A673 (cell line): ENCODE data around the gene GLI2. TPM values are rescaled to one million over a fixed set of nuclear protein-coding genes. Genes with fewer than 3 reads are reported as not detected.

Experiments
- BruUV-seq: library from RNA; stranded (reverse); fragments of 400-500 nt; replicated peaks from 2 replicates; lab custom pipeline; 2021; lab: Mats Ljungman, UMichigan
- CTCF ChIA-PET: fragments of 300-600 bp; sonication (Branson Sonifier 250); formaldehyde crosslinking; loops from one replicate; lab custom pipeline; 2022; ENCODE audit warnings: antibody characterized with exemption; lab: Charles Lee
- POLR2A ChIA-PET: fragments of 300-600 bp; sonication (Branson Sonifier 250); formaldehyde crosslinking; loops from one replicate; lab custom pipeline; 2022; ENCODE audit warnings: antibody characterized with exemption; ENCODE audit not compliant: low non-redundant PET; lab: Charles Lee
- DNase-seq: peaks from one replicate; pipeline ENCODE4 v3.0.0-alpha.2; 2015; ENCODE audit warnings: low spot score
- H3K27ac ChIP-seq: fragments of 200-600 bp; sonication (generic); 2 replicates; pipeline ENCODE4 v1.5.1; 2016; ENCODE audit warnings: mixed run types, low read depth, mild to moderate bottlenecking, mixed read lengths, antibody characterized with exemption, low read length; ENCODE audit not compliant: poor library complexity, severe bottlenecking
- H3K27me3 ChIP-seq: fragments of 200-600 bp; sonication (generic); replicated peaks from 2 replicates; pipeline ENCODE4 v1.6.1; 2017; ENCODE audit warnings: mixed run types, low read depth, mild to moderate bottlenecking, mixed read lengths, antibody characterized with exemption, low read length; ENCODE audit not compliant: insufficient read depth, poor library complexity
- H3K36me3 ChIP-seq: fragments of 200-600 bp; sonication (generic); 2 replicates; pipeline ENCODE4 v1.6.1; 2016; ENCODE audit warnings: mixed run types, mild to moderate bottlenecking, mixed read lengths, antibody characterized with exemption, low read length; ENCODE audit not compliant: insufficient read depth, poor library complexity, severe bottlenecking
- H3K4me1 ChIP-seq: fragments of 200-600 bp; sonication (generic); 2 replicates; pipeline ENCODE4 v1.6.1; 2017; ENCODE audit warnings: mixed run types, mild to moderate bottlenecking, mixed read lengths, antibody characterized with exemption, low read length; ENCODE audit not compliant: insufficient read depth, poor library complexity, severe bottlenecking
- H3K4me3 ChIP-seq: fragments of 200-600 bp; sonication (generic); 2 replicates; pipeline ENCODE4 v1.5.1; 2016; ENCODE audit warnings: low read depth, mixed run types, mild to moderate bottlenecking, mixed read lengths, low read length; ENCODE audit not compliant: poor library complexity, severe bottlenecking
- H3K9me3 ChIP-seq: fragments of 200-600 bp; sonication (generic); 2 replicates; pipeline ENCODE4 v1.6.1; 2016; ENCODE audit warnings: mixed run types, low read depth, mild to moderate bottlenecking, mixed read lengths, antibody characterized with exemption, low read length; ENCODE audit not compliant: poor library complexity, severe bottlenecking
- EZH2 ChIP-seq: fragments of 200-600 bp; sonication (generic); IDR thresholded peaks from 2 replicates; pipeline ENCODE4 v1.6.1; 2017; ENCODE audit warnings: borderline replicate concordance, low read depth, mild to moderate bottlenecking, mixed read lengths, antibody characterized with exemption, low read length; ENCODE audit not compliant: poor library complexity, severe bottlenecking
- intact Hi-C: fragments of 100-400 bp; cut with micrococcal nuclease; formaldehyde crosslinking; loops from one replicate; pipeline ENCODE4 v1.10.0; 2022; ENCODE audit not compliant: unreplicated experiment
- total RNA-seq: library from RNA; stranded (reverse); gene quantifications from 2 replicates; pipeline ENCODE4 v1.2.3, GENCODE V29; 2021
- TF ChIP-seq, protein P1 (sequence below): fragments of 300-800, 200-600 bp; sonication (generic); conservative IDR thresholded peaks from 2 replicates; pipeline ENCODE4 v1.5.1; 2017; ENCODE audit warnings: low read depth, mild to moderate bottlenecking, antibody characterized with exemption, low read length, moderate library complexity, mixed read lengths

GLI2 gene
- total RNA-seq, 1 experiment from 2014 or later, result 8.1 TPM

DNA sequence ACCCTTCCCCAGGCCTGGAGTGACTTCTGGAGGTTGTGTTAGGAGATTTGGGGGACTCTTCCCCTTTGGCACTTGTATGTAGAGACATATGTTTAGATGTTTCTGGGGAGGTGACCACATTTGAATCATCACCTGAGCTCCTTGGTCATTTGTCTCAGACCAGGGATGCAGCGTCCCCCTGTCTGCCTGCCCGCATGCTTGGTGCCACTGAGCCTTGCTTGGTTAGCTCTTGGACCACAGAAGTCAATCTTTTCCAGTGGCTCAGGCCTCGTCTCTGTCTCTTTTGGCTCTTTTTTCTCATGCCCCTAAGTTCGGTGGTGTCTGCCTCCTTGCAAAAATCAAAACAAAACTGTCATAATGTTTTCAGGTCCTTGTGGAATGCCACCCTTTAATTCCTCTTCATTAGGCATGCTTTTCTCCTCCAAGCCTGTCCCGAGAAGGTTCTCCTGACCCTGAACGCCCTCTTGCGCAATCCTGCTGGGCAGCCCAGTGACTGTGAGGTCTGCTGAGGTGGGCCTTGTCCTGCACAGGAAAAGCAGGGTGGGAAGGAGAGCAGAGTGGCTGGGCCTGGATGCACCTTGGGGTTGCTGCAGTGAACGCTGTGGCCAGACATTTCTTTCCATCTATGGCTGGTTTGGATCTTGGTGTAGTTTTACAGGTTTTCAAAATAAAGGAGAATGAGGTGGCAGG is 24.9 kb downstream of the GLI2 start:
- H3K27ac ChIP-seq, result no peak overlapping the region
- no peaks in the 10 kb centered on the region for H3K27me3 ChIP-seq
- CTCF ChIA-PET, result no interaction called here
- no TSS peak for BruUV-seq
- peaks cover 6% of the 10 kb centered on the region for H3K4me1 ChIP-seq
- H3K36me3 ChIP-seq, result no peaks in the 10 kb centered on the region
- no peaks in the 10 kb centered on the region for H3K9me3 ChIP-seq
- no peak for DNase-seq
- POLR2A ChIA-PET, result no interaction called here
- intact Hi-C loops, result no loop called here
- TF ChIP-seq, protein P1, sequence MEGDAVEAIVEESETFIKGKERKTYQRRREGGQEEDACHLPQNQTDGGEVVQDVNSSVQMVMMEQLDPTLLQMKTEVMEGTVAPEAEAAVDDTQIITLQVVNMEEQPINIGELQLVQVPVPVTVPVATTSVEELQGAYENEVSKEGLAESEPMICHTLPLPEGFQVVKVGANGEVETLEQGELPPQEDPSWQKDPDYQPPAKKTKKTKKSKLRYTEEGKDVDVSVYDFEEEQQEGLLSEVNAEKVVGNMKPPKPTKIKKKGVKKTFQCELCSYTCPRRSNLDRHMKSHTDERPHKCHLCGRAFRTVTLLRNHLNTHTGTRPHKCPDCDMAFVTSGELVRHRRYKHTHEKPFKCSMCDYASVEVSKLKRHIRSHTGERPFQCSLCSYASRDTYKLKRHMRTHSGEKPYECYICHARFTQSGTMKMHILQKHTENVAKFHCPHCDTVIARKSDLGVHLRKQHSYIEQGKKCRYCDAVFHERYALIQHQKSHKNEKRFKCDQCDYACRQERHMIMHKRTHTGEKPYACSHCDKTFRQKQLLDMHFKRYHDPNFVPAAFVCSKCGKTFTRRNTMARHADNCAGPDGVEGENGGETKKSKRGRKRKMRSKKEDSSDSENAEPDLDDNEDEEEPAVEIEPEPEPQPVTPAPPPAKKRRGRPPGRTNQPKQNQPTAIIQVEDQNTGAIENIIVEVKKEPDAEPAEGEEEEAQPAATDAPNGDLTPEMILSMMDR, result no peak
- no peak for TF ChIP-seq EZH2
- no peak overlapping the region for H3K4me3 ChIP-seq

DNA sequence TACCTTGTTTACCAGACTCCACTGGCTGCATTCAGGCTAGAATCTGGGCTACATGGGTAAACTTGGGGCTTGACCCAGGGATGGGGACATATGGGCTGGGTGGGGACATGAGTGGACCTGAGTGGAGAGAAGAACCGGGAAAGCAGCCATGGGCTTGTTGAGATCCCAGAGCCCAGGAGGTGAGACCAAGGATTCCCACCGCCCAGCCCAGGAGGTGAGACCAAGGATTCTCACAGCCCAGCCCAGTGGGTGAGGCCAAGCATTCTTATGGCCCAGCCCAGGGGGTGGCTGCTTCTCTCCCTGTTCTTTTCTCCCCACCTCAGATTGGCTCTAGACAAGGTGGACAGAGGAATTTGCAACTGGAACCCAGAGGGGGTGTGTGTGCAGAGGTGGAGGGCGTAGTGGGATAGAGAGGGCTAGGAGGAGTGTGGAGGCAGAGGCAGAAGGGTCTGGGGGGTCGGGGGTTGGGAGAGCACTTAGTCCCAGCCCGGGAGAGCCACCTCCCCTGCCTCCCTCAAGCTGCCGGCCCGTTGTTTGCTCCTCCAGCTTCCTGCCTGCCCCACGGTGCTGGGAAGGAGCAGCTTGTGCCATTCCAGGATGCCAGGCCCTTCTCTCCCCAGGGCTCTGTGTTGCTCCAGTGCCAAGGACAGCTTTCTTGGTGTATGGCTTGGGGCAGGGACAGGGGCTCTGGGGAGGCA is 25.6 kb downstream of the GLI2 start:
- TF ChIP-seq EZH2, result no peak
- TF ChIP-seq, protein P1, result no peak
- Histone ChIP-seq H3K4me1 (peaks cover 9% of the 10 kb centered on the region), H3K4me3 (no peak overlapping the region), H3K36me3 (no peaks in the 10 kb centered on the region), H3K9me3 (no peaks in the 10 kb centered on the region), H3K27ac (no peak overlapping the region), H3K27me3 (no peaks in the 10 kb centered on the region)
- ChIA-PET POLR2A (no interaction called here), CTCF (no interaction called here)
- intact Hi-C loops, result no loop called here
- no peak for DNase-seq
- no TSS peak for BruUV-seq

DNA sequence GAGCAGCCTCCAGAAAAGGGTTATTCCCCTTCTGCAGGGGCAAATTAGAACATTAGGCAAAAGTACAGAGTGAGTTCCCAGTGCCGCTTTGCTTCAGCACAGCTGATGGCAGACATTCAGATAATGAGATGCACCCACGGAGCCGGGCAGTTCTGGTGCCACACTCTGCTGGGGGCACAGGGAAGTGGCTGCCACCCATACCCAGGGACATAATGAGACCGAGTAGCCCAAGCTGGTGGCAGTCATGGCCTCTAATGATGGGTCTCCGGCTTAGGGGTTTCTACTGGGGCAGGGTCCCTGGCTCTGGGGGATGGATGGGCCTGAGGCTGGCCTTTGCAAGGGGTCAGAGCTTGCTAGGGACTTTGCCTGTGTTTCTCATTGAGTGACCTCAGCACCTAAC is 26.2 kb downstream of the GLI2 start:
- peaks cover 9% of the 10 kb centered on the region for H3K4me1 ChIP-seq

More for the DNA sequence above, 26.2 kb downstream of the GLI2 start:
- Histone ChIP-seq H3K36me3 (no peaks in the 10 kb centered on the region), H3K4me3 (no peak overlapping the region), H3K27me3 (no peaks in the 10 kb centered on the region), H3K9me3 (no peaks in the 10 kb centered on the region), H3K27ac (no peak overlapping the region)
- DNase-seq, result no peak
- POLR2A ChIA-PET, result no interaction called here
- CTCF ChIA-PET, result no interaction called here
- TF ChIP-seq, protein P1, result no peak
- no peak for TF ChIP-seq EZH2
- no TSS peak for BruUV-seq
- intact Hi-C loops, result no loop called here
